Esophagus muscularis mucosa (tissue), 4 donors: ENCODE data around the gene TWIST1.

Source experiments
- CTCF ChIP-seq, 3 experiments: fragments of 200-600 bp in 2 of 3; fragments of 450-650 bp in 1 of 3; sonication (generic) in 2 of 3; IDR thresholded peaks; one replicate each; pipeline ENCODE4 v1.5.1; 2017 to 2019; ENCODE audit warnings: antibody characterized with exemption in 3 of 3, mild to moderate bottlenecking in 2 of 3, moderate library complexity in 1 of 3
- EP300 ChIP-seq: sonication (generic); formaldehyde crosslinking; IDR thresholded peaks from one replicate; pipeline ENCODE4 v1.6.1; 2017; ENCODE audit warnings: antibody characterized with exemption
- POLR2A ChIP-seq: fragments of 450-650 bp; IDR thresholded peaks from one replicate; pipeline ENCODE4 v1.6.1; 2017; ENCODE audit warnings: antibody characterized with exemption, moderate library complexity, mild to moderate bottlenecking, low read depth

GRCh38 chr7:19121977-19122588 is 4.6 kb upstream of the TWIST1 start:
- TF ChIP-seq CTCF (IDR thresholded peaks at IDR 0.05) (peak; percentile 29 to 54 (median 37)), POLR2A (no peak), EP300 (no peak)
